22Rv1 (cell line): ENCODE data around the gene TIMP2.

Experiments
- H3K27ac ChIP-seq: fragments of 450-650 bp; 2 replicates; pipeline ENCODE4 v1.5.1; 2017
- CTCF ChIP-seq: fragments of 450-650 bp; IDR thresholded peaks from 2 replicates; pipeline ENCODE4 v1.5.1; 2017; ENCODE audit warnings: mild to moderate bottlenecking
- ZFX ChIP-seq: fragments of 450-650 bp; IDR thresholded peaks from 2 replicates; pipeline ENCODE4 v1.6.1; 2017; ENCODE audit warnings: antibody characterized with exemption, borderline replicate concordance

TIMP2 gene

GRCh38 chr17:78836420-78837021, 88.7 kb downstream of the TIMP2 start:
- no peak overlapping the region for H3K27ac ChIP-seq
- TF ChIP-seq CTCF (no peak), ZFX (no peak)

- no peak for TF ChIP-seq CTCF
- TF ChIP-seq ZFX: no peak
- H3K27ac ChIP-seq: no peak overlapping the region
Measured at GRCh38 chr17:78834571-78834970, 90.6 kb downstream of the TIMP2 start.

- H3K27ac ChIP-seq: no peak overlapping the region
- no peak for TF ChIP-seq ZFX
Measured at GRCh38 chr17:78832541-78832810, 92.7 kb downstream of the TIMP2 start.

GRCh38 chr17:78831688-78832540, 93.3 kb downstream of the TIMP2 start:
- TF ChIP-seq CTCF (no peak), ZFX (no peak)
- no peak overlapping the region for H3K27ac ChIP-seq

GRCh38 chr17:78829477-78829876, 95.7 kb downstream of the TIMP2 start:
- H3K27ac ChIP-seq: no peak overlapping the region
- no peak for TF ChIP-seq ZFX
- TF ChIP-seq CTCF: no peak

- no peak for TF ChIP-seq ZFX
- TF ChIP-seq CTCF: no peak; the same call in 1 of the 2 replicates
- no peak overlapping the region for H3K27ac ChIP-seq
Measured at GRCh38 chr17:78828470-78829185, 96.6 kb downstream of the TIMP2 start.

- TF ChIP-seq CTCF (no peak), ZFX (no peak)
- H3K27ac ChIP-seq: no peak overlapping the region
Measured at GRCh38 chr17:78826836-78827509, 98.2 kb downstream of the TIMP2 start.
